ENCODE measurements around the gene MYO7B. TPM values are rescaled to one million over a fixed set of nuclear protein-coding genes. Genes with fewer than 3 reads are reported as not detected.

MYO7B gene
- polyA plus RNA-seq, 4 donors = 0.59 to 24.5 (median 16.8) TPM

GRCh38 chr2:127606625-127607398, 71.3 kb downstream of the MYO7B start:
- DNase-seq (ENCODE audit: low read depth in 4 of 4, low spot score in 3 of 4) = no peak

DNA sequence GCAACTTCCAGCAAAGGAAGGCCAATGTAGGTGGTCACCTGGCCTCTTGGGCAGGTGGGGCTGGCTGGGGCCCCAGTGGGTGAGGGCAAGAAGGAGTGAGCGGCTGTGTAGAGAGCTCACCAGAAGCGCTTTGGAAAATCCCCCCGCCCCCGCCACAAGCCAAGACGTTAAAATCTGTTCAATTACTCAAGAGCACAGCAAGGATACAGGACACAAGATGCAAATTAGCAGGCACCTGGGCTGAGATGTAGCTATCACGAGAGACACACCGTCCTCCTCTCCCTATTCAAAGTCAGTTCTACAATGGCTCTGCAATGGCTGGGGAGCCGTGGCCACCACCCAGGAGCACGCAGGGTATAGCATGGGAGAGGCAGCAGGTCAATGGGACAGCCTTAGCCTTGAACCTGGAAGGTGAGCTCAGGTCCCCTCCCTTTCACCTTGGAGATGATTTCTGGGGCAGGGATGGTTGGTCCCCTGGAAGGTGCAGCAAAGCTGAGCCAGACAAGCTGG, 72.0 kb downstream of the MYO7B start:
- DNase-seq (ENCODE audit: low read depth in 4 of 4, low spot score in 3 of 4) = no peak

DNA sequence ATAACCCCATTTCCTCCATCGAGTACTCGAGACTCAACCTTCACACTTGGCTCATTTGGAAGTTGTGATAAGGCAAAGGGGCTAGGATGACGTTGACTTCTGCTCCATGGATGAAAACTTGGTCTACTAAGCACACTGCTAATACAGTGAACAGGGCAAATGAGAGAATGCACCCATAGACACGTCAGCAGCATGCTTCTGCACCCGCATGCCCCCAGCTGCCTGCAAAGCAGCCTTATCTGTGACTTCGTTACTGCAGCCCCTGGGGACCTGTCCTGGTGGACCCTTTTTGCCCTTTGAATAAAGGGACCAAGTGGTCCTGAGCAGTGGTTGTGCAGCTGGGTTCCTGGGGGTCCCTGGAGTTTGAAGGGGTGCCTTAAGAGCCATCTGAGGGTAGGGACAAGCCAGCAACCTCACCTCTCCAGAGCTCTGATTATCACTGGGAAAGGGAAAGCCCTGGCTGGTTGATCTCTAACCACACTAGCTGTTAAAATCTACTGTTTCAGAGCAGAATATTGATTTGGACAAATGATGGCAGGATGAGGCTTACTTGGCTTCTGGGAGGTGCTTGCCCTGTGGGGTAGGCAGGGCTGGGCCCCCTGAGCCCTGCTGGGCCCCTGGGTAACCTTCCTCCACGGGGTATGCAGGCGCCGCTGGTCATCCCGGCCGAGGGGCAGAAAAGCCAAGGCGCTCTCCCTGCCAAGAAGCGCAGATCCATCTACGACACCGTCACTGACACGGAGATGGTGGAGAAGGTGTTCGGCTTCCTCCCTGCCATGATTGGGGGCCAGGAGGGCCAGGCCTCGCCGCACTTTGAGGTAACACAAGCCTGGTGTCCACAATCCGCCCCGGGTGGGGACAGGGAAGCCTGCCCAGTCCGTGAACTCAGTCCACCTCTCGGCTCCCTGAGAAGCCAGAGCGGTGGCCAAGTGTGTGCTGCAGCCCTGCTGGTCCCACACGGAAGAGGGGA, 72.9 kb downstream of the MYO7B start:
- DNase-seq (ENCODE audit: low read depth in 4 of 4, low spot score in 3 of 4) = no peak

GRCh38 chr2:127609031-127609751, 73.7 kb downstream of the MYO7B start:
- no peak for DNase-seq (ENCODE audit: low read depth in 4 of 4, low spot score in 3 of 4)

DNA sequence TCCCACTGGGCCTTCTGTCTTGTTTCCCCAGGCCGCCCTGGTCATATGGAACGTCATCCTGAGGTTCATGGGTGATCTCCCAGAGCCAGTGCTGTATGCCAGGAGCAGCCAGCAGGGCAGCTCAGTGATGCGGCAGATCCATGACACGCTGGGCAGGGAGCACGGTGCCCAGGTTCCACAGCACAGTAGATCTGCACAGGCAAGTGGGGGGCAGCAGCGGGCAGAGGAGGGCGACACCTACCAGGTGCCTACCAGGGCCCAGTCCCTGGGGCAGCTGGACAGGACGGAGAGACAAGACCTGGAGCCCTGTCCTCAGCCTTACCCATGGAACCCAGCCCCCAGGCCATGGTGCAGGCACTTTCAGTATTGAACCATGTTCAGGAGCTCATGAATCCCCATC, 74.3 kb downstream of the MYO7B start:
- no peak for DNase-seq (ENCODE audit: low read depth in 4 of 4, low spot score in 3 of 4)

- DNase-seq (ENCODE audit: low read depth in 4 of 4, low spot score in 3 of 4) = no peak
Measured at GRCh38 chr2:127610561-127610960, 75.1 kb downstream of the MYO7B start.

DNA sequence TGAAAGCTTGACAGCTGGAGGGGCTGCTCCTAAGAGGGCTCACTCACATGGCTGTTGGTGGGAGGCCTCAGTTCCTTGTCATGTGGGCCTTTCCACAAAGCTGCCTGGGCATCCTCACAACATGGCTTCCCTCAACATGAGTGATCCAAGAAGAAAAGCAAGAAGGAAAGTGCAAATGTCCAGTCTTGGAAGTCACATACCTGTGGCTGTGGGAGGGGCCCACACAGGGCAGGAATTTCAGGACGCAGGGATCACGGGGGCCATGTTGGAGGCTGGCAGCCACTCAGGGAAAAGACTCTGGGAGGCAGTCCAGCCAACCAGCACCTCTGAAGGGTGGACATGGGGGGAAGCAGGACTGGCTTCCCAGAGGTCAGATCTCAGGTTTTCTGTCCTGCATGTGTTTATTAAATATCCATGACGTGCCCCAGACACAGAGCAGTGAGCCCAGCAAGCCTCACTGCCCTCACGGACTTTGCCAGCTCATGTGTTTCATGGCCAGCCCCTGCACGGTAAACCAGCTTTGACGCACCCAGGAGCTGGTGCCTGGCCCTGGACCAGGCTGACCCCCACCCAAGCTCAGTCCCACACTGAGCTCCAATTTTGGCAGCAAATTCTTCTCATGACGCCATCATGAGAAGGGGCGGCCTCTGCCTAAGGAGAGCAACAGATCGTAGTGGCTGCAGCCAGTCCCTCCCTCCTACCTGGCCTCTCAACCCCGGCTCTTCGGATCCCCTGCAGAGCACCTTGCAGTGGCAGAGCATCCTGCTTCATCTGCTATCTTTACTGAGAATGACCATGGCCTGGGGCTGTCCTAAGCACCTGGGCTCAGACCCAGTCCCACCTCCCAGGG, 75.8 kb downstream of the MYO7B start:
- no peak for DNase-seq (ENCODE audit: low read depth in 4 of 4, low spot score in 3 of 4)

- DNase-seq (ENCODE audit: low read depth in 4 of 4, low spot score in 3 of 4) = no peak
Measured at GRCh38 chr2:127612111-127612822, 76.8 kb downstream of the MYO7B start.

DNA sequence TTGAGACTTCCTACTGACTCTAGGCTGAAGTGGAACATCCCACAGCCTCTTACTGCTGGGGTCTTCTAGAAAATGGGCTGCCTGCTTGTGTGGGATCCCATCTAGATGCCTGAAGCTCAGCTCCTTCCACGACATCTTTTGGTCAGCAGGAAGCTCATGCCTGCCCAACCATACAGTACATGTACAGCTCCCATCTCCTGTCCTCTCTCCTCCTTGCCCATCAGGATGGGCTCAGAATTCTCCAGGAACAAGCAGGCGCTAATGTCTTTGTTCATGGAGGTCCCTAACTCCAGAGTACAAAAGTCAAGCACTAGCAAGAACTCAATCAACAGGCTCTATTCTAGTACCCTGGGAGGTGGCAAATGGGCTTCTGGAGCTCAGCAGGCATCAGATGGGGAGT, 78.8 kb downstream of the MYO7B start:
- no peak for DNase-seq (ENCODE audit: low read depth in 4 of 4, low spot score in 3 of 4)

DNA sequence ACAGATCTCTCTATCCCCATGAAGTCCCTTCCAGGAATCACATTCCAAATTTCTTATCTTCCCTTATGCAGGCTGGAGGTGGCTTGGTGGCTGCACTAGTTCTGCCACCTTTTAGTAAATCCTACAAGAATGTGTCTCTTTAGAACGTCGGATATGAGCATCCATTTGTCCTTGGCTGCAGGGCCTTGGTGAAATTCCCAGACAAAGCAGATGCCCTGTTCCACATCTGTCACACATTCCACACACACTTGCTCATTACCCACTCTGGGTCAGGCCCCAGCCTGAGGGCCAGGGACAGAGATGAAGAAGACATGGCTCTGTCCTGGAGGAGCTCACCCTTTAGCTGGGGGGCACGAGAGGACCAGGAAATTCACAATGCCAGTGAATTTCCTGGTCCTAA, 79.2 kb downstream of the MYO7B start:
- no peak for DNase-seq (ENCODE audit: low read depth in 4 of 4, low spot score in 3 of 4)

- no peak for DNase-seq (ENCODE audit: low read depth in 4 of 4, low spot score in 3 of 4)
Measured at GRCh38 chr2:127615511-127616166, 80.2 kb downstream of the MYO7B start.

- no peak for DNase-seq (ENCODE audit: low read depth in 4 of 4, low spot score in 3 of 4)
Measured at GRCh38 chr2:127618551-127619202, 83.2 kb downstream of the MYO7B start.

DNA sequence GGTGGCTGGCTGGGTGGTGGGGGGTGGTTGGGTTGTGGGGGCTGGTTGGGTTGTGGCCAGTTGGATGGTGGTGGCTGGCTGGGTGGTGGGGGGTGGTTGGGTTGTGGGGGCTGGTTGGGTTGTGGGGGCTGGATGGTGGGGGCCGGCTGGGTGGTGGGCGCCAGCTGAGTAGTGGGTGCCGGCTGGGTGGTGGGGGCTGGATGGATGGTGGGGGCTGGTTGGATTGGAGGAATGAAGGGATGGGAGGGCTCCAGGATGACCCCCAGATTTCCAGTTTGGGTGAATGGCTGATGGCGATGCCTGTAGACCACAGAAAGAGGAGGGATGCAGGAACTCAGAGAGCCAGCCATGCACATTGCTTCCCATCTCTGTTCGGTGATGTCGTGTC, 83.7 kb downstream of the MYO7B start:
- no peak for DNase-seq (ENCODE audit: low read depth in 4 of 4, low spot score in 3 of 4)

- DNase-seq (ENCODE audit: low read depth in 4 of 4, low spot score in 3 of 4) = no peak
Measured at GRCh38 chr2:127619877-127620705, 84.6 kb downstream of the MYO7B start.

DNA sequence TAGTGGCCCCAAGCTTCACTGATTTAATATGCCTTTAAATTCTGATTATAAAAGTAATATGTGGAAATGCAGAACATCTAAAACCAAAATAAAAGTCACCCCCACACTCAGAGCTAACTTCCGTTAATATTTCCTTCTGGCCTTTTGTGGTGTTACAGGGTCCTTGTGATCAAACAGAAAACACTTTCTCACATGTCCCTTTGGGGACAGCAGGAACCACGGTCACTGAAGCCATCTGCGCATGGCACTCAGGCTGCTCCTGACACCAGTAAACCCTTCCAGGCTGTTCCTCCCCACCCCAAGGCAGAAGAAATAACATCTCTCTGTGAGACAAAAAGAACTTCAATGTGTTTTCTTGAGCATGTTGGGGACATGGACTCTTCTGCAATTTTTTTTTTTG, 85.4 kb downstream of the MYO7B start:
- no peak for DNase-seq (ENCODE audit: low read depth in 4 of 4, low spot score in 3 of 4)

GRCh38 chr2:127621981-127622431, 86.5 kb downstream of the MYO7B start:
- no peak for DNase-seq (ENCODE audit: low read depth in 4 of 4, low spot score in 3 of 4)
